Mesenchymal stem cell (in vitro differentiated cells and primary cell): ENCODE data around the gene PRKAA1. TPM values are rescaled to one million over a fixed set of nuclear protein-coding genes. Genes with fewer than 3 reads are reported as not detected.
"Not testable (repeated sequence)": the region's sequence is repeated elsewhere in the genome, so short reads cannot be mapped to it uniquely, and the experiment has no call there.

Experiments
- DNase-seq: peaks from one replicate; pipeline ENCODE4 v3.0.0-alpha.2; 2013
- H2AFZ ChIP-seq: one replicate; pipeline ENCODE4 v1.6.1; 2013; ENCODE audit warnings: low read depth, mild to moderate bottlenecking, control low read depth, inconsistent platforms, low read length, moderate library complexity
- H2AK5ac ChIP-seq: 2 replicates; pipeline ENCODE4 v1.6.1; 2013; ENCODE audit warnings: low read length, moderate library complexity, mild to moderate bottlenecking, inconsistent platforms; ENCODE audit not compliant: severe bottlenecking
- H2BK120ac ChIP-seq: one replicate; pipeline ENCODE4 v1.6.1; 2013; ENCODE audit warnings: low read depth, mild to moderate bottlenecking, inconsistent platforms, low read length, moderate library complexity
- H2BK12ac ChIP-seq, 2 experiments: one replicate each; pipeline ENCODE4 v1.6.1; 2013; ENCODE audit warnings: inconsistent platforms in 2 of 2, low read length in 2 of 2, mild to moderate bottlenecking in 2 of 2, moderate library complexity in 2 of 2, control low read depth in 1 of 2
- H2BK15ac ChIP-seq: one replicate; pipeline ENCODE4 v1.6.1; 2013; ENCODE audit warnings: mild to moderate bottlenecking, low read depth, inconsistent platforms; ENCODE audit not compliant: poor library complexity, severe bottlenecking
- H2BK5ac ChIP-seq: 2 replicates; pipeline ENCODE4 v1.6.1; 2013; ENCODE audit warnings: low read depth, mild to moderate bottlenecking, low read length, control low read depth, inconsistent platforms; ENCODE audit not compliant: poor library complexity, severe bottlenecking
- H3K14ac ChIP-seq, 2 experiments: one replicate each; pipeline ENCODE4 v1.6.1; 2013; ENCODE audit warnings: inconsistent platforms in 2 of 2, low read length in 2 of 2, control low read depth in 1 of 2, mild to moderate bottlenecking in 1 of 2, moderate library complexity in 1 of 2
- H3K18ac ChIP-seq, 2 experiments: one replicate each; pipeline ENCODE4 v1.6.1; 2013; ENCODE audit warnings: inconsistent platforms in 2 of 2, low read length in 2 of 2, control low read depth in 1 of 2, low read depth in 1 of 2, mild to moderate bottlenecking in 1 of 2
- H3K23ac ChIP-seq, 2 experiments: one replicate each; pipeline ENCODE4 v1.6.1; 2013; ENCODE audit warnings: inconsistent platforms in 2 of 2, low read length in 2 of 2, mild to moderate bottlenecking in 2 of 2, moderate library complexity in 2 of 2, control low read depth in 1 of 2
- H3K27ac ChIP-seq: 2 replicates; pipeline ENCODE4 v1.5.1; 2013; ENCODE audit warnings: mild to moderate bottlenecking, moderate library complexity, low read length, control low read depth, inconsistent platforms; ENCODE audit not compliant: poor library complexity, severe bottlenecking
- H3K27me3 ChIP-seq, 2 experiments: 2 replicates each; pipeline versions ENCODE4 v1.6.1 to v1.7.0; 2013; ENCODE audit warnings: low read length in 2 of 2, mild to moderate bottlenecking in 2 of 2, moderate library complexity in 2 of 2, control low read depth in 1 of 2, inconsistent platforms in 1 of 2; ENCODE audit not compliant: control insufficient read depth in 1 of 2, insufficient read depth in 1 of 2
- H3K36me3 ChIP-seq, 2 experiments: 2 replicates each; pipeline versions ENCODE4 v1.6.1 to v1.7.0; 2013; ENCODE audit warnings: low read length in 2 of 2, control low read depth in 1 of 2, inconsistent platforms in 1 of 2, low read depth in 1 of 2, mild to moderate bottlenecking in 1 of 2; ENCODE audit not compliant: insufficient read depth in 2 of 2, control insufficient read depth in 1 of 2
- H3K4ac ChIP-seq, 2 experiments: one replicate each; pipeline ENCODE4 v1.6.1; 2013; ENCODE audit warnings: inconsistent platforms in 2 of 2, low read length in 2 of 2, mild to moderate bottlenecking in 2 of 2, moderate library complexity in 2 of 2, control low read depth in 1 of 2, low read depth in 1 of 2
- H3K4me1 ChIP-seq: 2 replicates; pipeline ENCODE4 v1.6.1; 2013; ENCODE audit warnings: low read depth, low read length, control low read depth; ENCODE audit not compliant: control insufficient read depth, insufficient read depth
- H3K4me2 ChIP-seq: 2 replicates; pipeline ENCODE4 v1.6.1; 2013; ENCODE audit warnings: low read length, mild to moderate bottlenecking, inconsistent platforms; ENCODE audit not compliant: poor library complexity, severe bottlenecking
- H3K4me3 ChIP-seq, 2 experiments: 2 replicates each; pipeline versions ENCODE4 v1.5.1 to v1.7.0; 2013; ENCODE audit warnings: low read length in 2 of 2, mild to moderate bottlenecking in 2 of 2, control low read depth in 1 of 2, low read depth in 1 of 2; ENCODE audit not compliant: insufficient read depth in 1 of 2
- H3K79me1 ChIP-seq: replicated peaks from 2 replicates; pipeline ENCODE4 v1.6.1; 2013; ENCODE audit warnings: mild to moderate bottlenecking, control low read depth, low read length, inconsistent platforms; ENCODE audit not compliant: poor library complexity, severe bottlenecking
- H3K9ac ChIP-seq: 2 replicates; pipeline ENCODE4 v1.7.0; 2013; ENCODE audit warnings: mild to moderate bottlenecking, low read length, moderate library complexity
- H3K9me3 ChIP-seq: 2 replicates; pipeline ENCODE4 v1.7.0; 2013; ENCODE audit warnings: mild to moderate bottlenecking, low read length; ENCODE audit not compliant: control insufficient read depth
- H4K8ac ChIP-seq: one replicate; pipeline ENCODE4 v1.6.1; 2013; ENCODE audit warnings: inconsistent platforms, mild to moderate bottlenecking, low read length, moderate library complexity
- H4K91ac ChIP-seq: one replicate; pipeline ENCODE4 v1.6.1; 2013; ENCODE audit warnings: mild to moderate bottlenecking, low read length, inconsistent platforms
- WGBS: methylation state at CpG from one replicate; pipeline ENCODE4 v1.1.7; 2013; ENCODE audit warnings: mixed read lengths; 5-methylcytosine and 5-hydroxymethylcytosine counted together
- small RNA-seq: library from polyadenylated mRNA; stranded (forward); fragments of <200 nt; extraction: miRNeasy Mini kit (QIAGEN cat#:217004); gene quantifications from one replicate; pipeline ENCODE3, GENCODE V24; 2013; ENCODE audit warnings: low read depth

The PRKAA1 gene

GRCh38 chr5:40716000-40716399 is 82.2 kb downstream of the PRKAA1 start:
- H4K91ac ChIP-seq: no peak overlapping the region
- H3K27ac ChIP-seq: no peak overlapping the region
- no peak overlapping the region for H3K4me2 ChIP-seq
- H3K9ac ChIP-seq: no peak overlapping the region
- no peak overlapping the region for H2BK15ac ChIP-seq
- H4K8ac ChIP-seq: no peak overlapping the region
- no peak overlapping the region for H3K14ac ChIP-seq
- no peak overlapping the region for H2BK5ac ChIP-seq
- no peak overlapping the region for H2AK5ac ChIP-seq
- H3K4me1 ChIP-seq: no peaks in the 10 kb centered on the region
- H3K4ac ChIP-seq: no peak overlapping the region
- no peaks in the 10 kb centered on the region for H3K9me3 ChIP-seq
- 48% methylated on average over 2 of the region's 2 CpGs for WGBS
- H3K79me1 ChIP-seq: peaks cover 12% of the 10 kb centered on the region
- DNase-seq: no peak
- H3K4me3 ChIP-seq: no peak overlapping the region
- no peaks in the 10 kb centered on the region for H3K27me3 ChIP-seq
- H3K36me3 ChIP-seq: peaks cover 0 to 2% of the 10 kb centered on the region in 2 experiments
- no peak overlapping the region for H2AFZ ChIP-seq
- no peak overlapping the region for H2BK120ac ChIP-seq
- no peak overlapping the region for H3K23ac ChIP-seq
- no peak overlapping the region for H2BK12ac ChIP-seq
- H3K18ac ChIP-seq: no peak overlapping the region

DNA sequence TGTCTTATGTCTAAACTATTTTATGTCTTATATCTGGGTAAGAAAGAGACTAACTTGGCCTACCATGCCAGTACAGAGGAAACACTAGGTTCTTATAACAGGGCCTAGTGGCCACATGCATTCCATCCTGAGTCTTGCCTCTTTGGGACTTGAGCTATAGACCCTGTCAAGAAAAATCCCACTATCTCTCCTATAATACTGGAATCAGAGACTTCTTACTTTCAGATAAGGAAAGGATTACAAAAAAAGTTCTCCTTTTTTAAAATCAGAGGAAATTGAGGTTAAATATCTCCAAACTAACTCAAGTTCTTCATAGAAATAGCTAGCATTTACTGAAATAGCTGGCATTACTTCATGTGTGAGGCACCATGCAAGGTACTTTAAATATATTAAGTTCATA is 84.2 kb downstream of the PRKAA1 start:
- H4K8ac ChIP-seq: no peak overlapping the region
- H3K27ac ChIP-seq: no peak overlapping the region
- no peak overlapping the region for H2AK5ac ChIP-seq
- H3K9me3 ChIP-seq: no peaks in the 10 kb centered on the region
- H3K27me3 ChIP-seq: no peaks in the 10 kb centered on the region
- DNase-seq: no peak
- no peak overlapping the region for H2BK120ac ChIP-seq
- no peaks in the 10 kb centered on the region for H3K4me1 ChIP-seq
- peaks cover 0 to 3% of the 10 kb centered on the region in 2 experiments for H3K36me3 ChIP-seq
- no peak overlapping the region for H2BK15ac ChIP-seq
- no peak overlapping the region for H2BK12ac ChIP-seq
- H3K14ac ChIP-seq: no peak overlapping the region
- H3K23ac ChIP-seq: no peak overlapping the region
- no peak overlapping the region for H4K91ac ChIP-seq
- H3K18ac ChIP-seq: no peak overlapping the region
- H3K79me1 ChIP-seq: peaks cover 8% of the 10 kb centered on the region
- H3K4ac ChIP-seq: no peak overlapping the region
- H2BK5ac ChIP-seq: no peak overlapping the region
- no peak overlapping the region for H3K4me3 ChIP-seq
- no peak overlapping the region for H2AFZ ChIP-seq
- no peak overlapping the region for H3K9ac ChIP-seq
- H3K4me2 ChIP-seq: no peak overlapping the region

GRCh38 chr5:40710575-40710974 is 87.6 kb downstream of the PRKAA1 start:
- H2BK15ac ChIP-seq, H3K4me3 ChIP-seq, H3K18ac ChIP-seq, H3K4me2 ChIP-seq, H3K27ac ChIP-seq, H2BK5ac ChIP-seq, H2AK5ac ChIP-seq, H3K4me1 ChIP-seq, H3K9ac ChIP-seq, H2BK120ac ChIP-seq, H2BK12ac ChIP-seq, H4K91ac ChIP-seq, H2AFZ ChIP-seq, H3K4ac ChIP-seq, H3K27me3 ChIP-seq, DNase-seq, H3K14ac ChIP-seq, H3K23ac ChIP-seq, H3K9me3 ChIP-seq, H3K36me3 ChIP-seq, H4K8ac ChIP-seq: not testable (repeated sequence)
- peaks cover 10% of the 10 kb centered on the region for H3K79me1 ChIP-seq

Small RNA genes within 50 kb of the gene (small RNA-seq; reads per million reads assigned to genes)
- gene RF00191 (not detected), gene SNORD72 (266 reads per million, percentile 95 among the genes with 10 or more reads in this experiment)
